HuH-7 (cell line): ENCODE results near the gene TRNT1.

Experiments
- DNase-seq: peaks from one replicate; pipeline ENCODE4 v3.0.0; 2011; ENCODE audit warnings: low spot score

TRNT1 gene

GRCh38 chr3:3110749-3111361 lies 15.9 kb upstream of the TRNT1 start:
- no peak for DNase-seq

GRCh38 chr3:3113042-3113709 lies 13.6 kb upstream of the TRNT1 start:
- no peak for DNase-seq

- DNase-seq = no peak
Measured at GRCh38 chr3:3117651-3118050, 9.1 kb upstream of the TRNT1 start.

- no peak for DNase-seq
Measured at GRCh38 chr3:3119393-3119851, 7.3 kb upstream of the TRNT1 start.

GRCh38 chr3:3125977-3126376 lies 763 bp upstream of the TRNT1 start:
- DNase-seq = no peak

- peak; percentile 17 for DNase-seq
Measured at GRCh38 chr3:3127432-3128010, 781 bp downstream of the TRNT1 start.

GRCh38 chr3:3129579-3129978 lies 2.8 kb downstream of the TRNT1 start:
- no peak for DNase-seq

- DNase-seq = no peak
Measured at GRCh38 chr3:3133500-3133899, 6.8 kb downstream of the TRNT1 start.

- DNase-seq = no peak
Measured at GRCh38 chr3:3134750-3135448, 8.2 kb downstream of the TRNT1 start.

GRCh38 chr3:3137526-3137925 lies 10.8 kb downstream of the TRNT1 start:
- no peak for DNase-seq

GRCh38 chr3:3141939-3142338 lies 15.2 kb downstream of the TRNT1 start:
- DNase-seq = no peak

- no peak for DNase-seq
Measured at GRCh38 chr3:3145831-3146230, 19.1 kb downstream of the TRNT1 start.

- DNase-seq = no peak
Measured at GRCh38 chr3:3149560-3149959, 22.8 kb downstream of the TRNT1 start.

- no peak for DNase-seq
Measured at GRCh38 chr3:3151513-3151912, 24.8 kb downstream of the TRNT1 start.

GRCh38 chr3:3154879-3155610 lies 28.3 kb downstream of the TRNT1 start:
- no peak for DNase-seq

GRCh38 chr3:3157484-3157883 lies 30.7 kb downstream of the TRNT1 start:
- no peak for DNase-seq

GRCh38 chr3:3160826-3161225 lies 34.1 kb downstream of the TRNT1 start:
- no peak for DNase-seq

- no peak for DNase-seq
Measured at GRCh38 chr3:3165241-3165640, 38.5 kb downstream of the TRNT1 start.

- no peak for DNase-seq
Measured at GRCh38 chr3:3165650-3166049, 38.9 kb downstream of the TRNT1 start.

GRCh38 chr3:3170998-3171397 lies 44.3 kb downstream of the TRNT1 start:
- peak; percentile 39 for DNase-seq

GRCh38 chr3:3172627-3173026 lies 45.9 kb downstream of the TRNT1 start:
- DNase-seq = no peak

- no peak for DNase-seq
Measured at GRCh38 chr3:3177861-3178497, 51.2 kb downstream of the TRNT1 start.
